Activated T-helper 1 cell treated with Interleukin-2 at 50 U/mL for 16 hours (primary cell): Measurements from ENCODE around the gene RETREG1.
"Not testable (repeated sequence)": the region's sequence is repeated elsewhere in the genome, so short reads cannot be mapped to it uniquely, and the experiment has no call there.

ENCODE experiments used
- DNase-seq: peaks from one replicate; pipeline ENCODE4 v3.0.0-alpha.2; 2020; ENCODE audit warnings: low read depth

Gene RETREG1

GRCh38 chr5:16456103-16456832 is 160.5 kb downstream of the RETREG1 start:
- DNase-seq: no peak

GRCh38 chr5:16455668-16456067 is 161.1 kb downstream of the RETREG1 start:
- no peak for DNase-seq

GRCh38 chr5:16454686-16455085 is 162.1 kb downstream of the RETREG1 start:
- no peak for DNase-seq

GRCh38 chr5:16453609-16454008 is 163.2 kb downstream of the RETREG1 start:
- no peak for DNase-seq

DNA sequence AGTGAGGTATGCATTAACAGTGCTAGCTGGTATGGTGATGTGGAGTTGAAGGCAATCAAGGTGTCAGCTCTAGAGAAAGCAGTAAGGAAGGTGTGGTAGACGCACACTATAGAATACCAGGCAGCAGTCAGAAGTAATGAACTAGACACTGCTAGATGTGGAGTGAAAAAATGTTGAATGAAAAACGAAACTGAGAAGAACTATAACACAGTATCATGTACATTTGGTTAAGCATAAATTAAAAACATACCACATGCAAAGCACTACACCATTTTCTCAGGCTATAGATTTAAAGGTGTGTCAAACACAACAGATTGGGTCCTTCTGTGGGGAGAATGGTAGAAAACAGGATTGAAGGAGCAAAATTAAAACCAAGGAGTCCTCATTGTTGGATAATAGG is 166.6 kb downstream of the RETREG1 start:
- DNase-seq: no peak

GRCh38 chr5:16446993-16447392 is 169.8 kb downstream of the RETREG1 start:
- no peak for DNase-seq

GRCh38 chr5:16437977-16438376 is 178.8 kb downstream of the RETREG1 start:
- no peak for DNase-seq

- not testable (repeated sequence) for DNase-seq
Observed at GRCh38 chr5:16436065-16436682, 180.6 kb downstream of the RETREG1 start.

DNA sequence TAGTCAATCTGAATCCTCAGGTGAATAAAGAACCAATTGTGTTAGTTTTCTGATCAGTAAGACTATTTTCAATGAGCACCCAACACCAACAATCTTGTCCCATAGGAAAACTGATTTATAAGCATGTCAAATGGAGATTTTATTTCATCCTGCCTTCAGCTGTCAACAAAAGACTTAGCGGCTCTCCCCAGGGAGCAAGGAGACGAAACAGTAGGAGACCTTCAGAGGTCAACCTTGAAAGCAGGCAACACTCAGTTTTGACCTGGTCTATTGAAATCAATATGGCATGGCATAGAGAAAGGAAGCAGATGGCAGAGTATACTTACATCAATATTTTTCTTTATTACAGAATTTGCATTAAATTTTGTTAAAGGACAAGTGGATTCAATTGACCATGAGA is 185.3 kb downstream of the RETREG1 start:
- DNase-seq: no peak

GRCh38 chr5:16430349-16431089 is 186.3 kb downstream of the RETREG1 start:
- no peak for DNase-seq

- DNase-seq: no peak
Observed at GRCh38 chr5:16428359-16428758, 188.4 kb downstream of the RETREG1 start.

DNA sequence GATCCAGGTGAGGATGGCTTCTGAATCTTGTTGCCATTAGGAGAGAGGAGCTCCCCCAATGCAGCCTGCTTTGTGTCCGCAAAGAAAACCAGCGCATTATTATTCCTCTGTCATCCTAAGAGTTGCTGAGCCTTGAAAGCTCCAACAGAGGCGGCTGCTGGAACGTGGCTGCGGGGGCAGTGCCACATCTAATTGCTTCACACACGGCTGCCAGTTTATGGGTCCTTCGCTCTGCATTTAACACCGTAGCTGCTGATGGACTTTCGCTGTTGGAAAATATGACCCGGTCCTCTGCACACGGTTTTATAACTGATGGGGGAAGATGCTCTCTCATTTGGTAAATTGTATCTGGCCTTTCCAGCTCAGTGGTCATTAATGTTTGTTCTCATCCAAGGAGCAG is 189.2 kb downstream of the RETREG1 start:
- DNase-seq: no peak
